Neural cell (in vitro differentiated cells): Measurements from ENCODE around the gene ALDOC. TPM values are rescaled to one million over a fixed set of nuclear protein-coding genes. Genes with fewer than 3 reads are reported as not detected.

Source experiments
- H2AFZ ChIP-seq: fragments of 200-600, 300-800 bp; sonication (generic), shearing (Covaris generic); 2 replicates; pipeline ENCODE4 v1.6.0; 2014; ENCODE audit warnings: low read depth, mild to moderate bottlenecking, antibody characterized with exemption, low read length, moderate library complexity
- H3F3A ChIP-seq: fragments of 200-600 bp; shearing (Covaris generic); 2 replicates; pipeline ENCODE4 v1.6.1; 2016; ENCODE audit warnings: mild to moderate bottlenecking, moderate library complexity, mixed read lengths, antibody characterized with exemption, low read length; ENCODE audit not compliant: insufficient read depth, poor library complexity, severe bottlenecking
- H3K27ac ChIP-seq: fragments of 200-600, 300-800 bp; sonication (generic), shearing (Covaris generic); 2 replicates; pipeline ENCODE4 v1.5.1; 2014; ENCODE audit warnings: mild to moderate bottlenecking, low read length, moderate library complexity
- H3K27me3 ChIP-seq: fragments of 300-800, 200-600 bp; sonication (generic), shearing (Covaris generic); 2 replicates; pipeline ENCODE4 v1.6.0; 2014; ENCODE audit warnings: mild to moderate bottlenecking, low read depth, low read length, moderate library complexity; ENCODE audit not compliant: insufficient read depth
- H3K36me3 ChIP-seq: fragments of 300-800, 200-600 bp; sonication (generic), shearing (Covaris generic); 2 replicates; pipeline ENCODE4 v1.5.1; 2014; ENCODE audit warnings: mild to moderate bottlenecking, antibody characterized with exemption, low read length, moderate library complexity; ENCODE audit not compliant: insufficient read depth
- H3K4me2 ChIP-seq: fragments of 300-800, 200-600 bp; sonication (generic), shearing (Covaris generic); 2 replicates; pipeline ENCODE4 v1.6.0; 2014; ENCODE audit warnings: mild to moderate bottlenecking, low read length
- H3K4me3 ChIP-seq: fragments of 300-800, 200-600 bp; sonication (generic), shearing (Covaris generic); 2 replicates; pipeline ENCODE4 v1.5.1; 2014; ENCODE audit warnings: mild to moderate bottlenecking, low read length, moderate library complexity
- H3K79me2 ChIP-seq: fragments of 200-600 bp; shearing (Covaris generic); replicated peaks from 2 replicates; pipeline ENCODE4 v1.6.0; 2014; ENCODE audit warnings: mild to moderate bottlenecking, low read length, moderate library complexity; ENCODE audit not compliant: insufficient read depth
- H3K9ac ChIP-seq: fragments of 300-800, 200-600 bp; sonication (generic), shearing (Covaris generic); 2 replicates; pipeline ENCODE4 v1.6.1; 2016; ENCODE audit warnings: mild to moderate bottlenecking, low read length, mixed read lengths
- H3K9me2 ChIP-seq: fragments of 200-600 bp; shearing (Covaris generic); 2 replicates; pipeline ENCODE4 v1.6.1; 2016; ENCODE audit warnings: mild to moderate bottlenecking, low read length, mixed read lengths; ENCODE audit not compliant: insufficient read depth
- H3K9me3 ChIP-seq: fragments of 200-600, 300-800 bp; sonication (generic), shearing (Covaris generic); 2 replicates; pipeline ENCODE4 v1.6.1; 2016; ENCODE audit warnings: mild to moderate bottlenecking, mixed run types, low read length, moderate library complexity, mixed read lengths
- H4K20me1 ChIP-seq: fragments of 200-600 bp; shearing (Covaris generic); 2 replicates; pipeline ENCODE4 v1.6.1; 2016; ENCODE audit warnings: mild to moderate bottlenecking, mixed run types; ENCODE audit not compliant: insufficient read depth
- CTCF ChIP-seq: fragments of 450-650 bp; IDR thresholded peaks from 2 replicates; pipeline ENCODE4 v1.5.1; 2014; ENCODE audit warnings: antibody characterized with exemption, mild to moderate bottlenecking, moderate library complexity; ENCODE audit not compliant: poor library complexity, severe bottlenecking
- EP300 ChIP-seq: fragments of 450-650 bp; conservative IDR thresholded peaks from 2 replicates; pipeline ENCODE4 v1.6.1; 2014; ENCODE audit warnings: antibody characterized with exemption, mild to moderate bottlenecking, moderate library complexity; ENCODE audit not compliant: poor library complexity, severe bottlenecking
- EZH2 ChIP-seq: fragments of 200-600, 300-800 bp; shearing (Covaris generic), sonication (generic); IDR thresholded peaks from 2 replicates; pipeline ENCODE4 v1.6.1; 2014; ENCODE audit warnings: antibody characterized with exemption, low read length, borderline replicate concordance, mild to moderate bottlenecking; ENCODE audit not compliant: insufficient read depth, poor library complexity, severe bottlenecking
- MXI1 ChIP-seq: fragments of 450-650 bp; conservative IDR thresholded peaks from 2 replicates; pipeline ENCODE4 v1.6.1; 2014; ENCODE audit warnings: antibody characterized with exemption, mild to moderate bottlenecking; ENCODE audit not compliant: poor library complexity, severe bottlenecking
- POLR2AphosphoS5 ChIP-seq: IDR thresholded peaks from 2 replicates; pipeline ENCODE4 v1.6.1; 2012
- RAD21 ChIP-seq: fragments of 450-650 bp; conservative IDR thresholded peaks from 2 replicates; pipeline ENCODE4 v1.6.1; 2014; ENCODE audit warnings: antibody characterized with exemption, mild to moderate bottlenecking, moderate library complexity
- REST ChIP-seq: IDR thresholded peaks from 2 replicates; pipeline ENCODE4 v1.6.1; 2012; ENCODE audit warnings: borderline replicate concordance
- SMC3 ChIP-seq: fragments of 450-650 bp; conservative IDR thresholded peaks from 2 replicates; pipeline ENCODE4 v1.6.1; 2014; ENCODE audit warnings: antibody characterized with exemption, mild to moderate bottlenecking, moderate library complexity; ENCODE audit not compliant: poor library complexity
- TAF1 ChIP-seq: IDR thresholded peaks from 2 replicates; pipeline ENCODE4 v1.6.1; 2012; ENCODE audit warnings: low read depth
- polyA plus RNA-seq: library from polyadenylated mRNA; depleted of rRNA; stranded (reverse); fragments of >200 nt; gene quantifications from 2 replicates; pipeline ENCODE4 v1.2.3, GENCODE V29; 2014

The ALDOC gene
- polyA plus RNA-seq, 1 donor from 2014 or later = 4.0 TPM

- no peaks in the 10 kb centered on the region for H3K9me2 ChIP-seq
- no peak overlapping the region for H3K27ac ChIP-seq
- no peak for TF ChIP-seq POLR2AphosphoS5
- no peak for TF ChIP-seq EP300
- no peak for TF ChIP-seq RAD21
- TF ChIP-seq MXI1 = no peak
- no peak for TF ChIP-seq REST
- no peak for TF ChIP-seq TAF1
- TF ChIP-seq EZH2 = no peak
- TF ChIP-seq CTCF = no peak
- TF ChIP-seq SMC3 = no peak
Observed at GRCh38 chr17:28527181-28527681, 49.5 kb downstream of the ALDOC start.

GRCh38 chr17:28526381-28526780 is 50.3 kb downstream of the ALDOC start:
- no peak overlapping the region for H3K9ac ChIP-seq
- TF ChIP-seq EZH2 = no peak
- TF ChIP-seq MXI1 = no peak
- TF ChIP-seq REST = no peak
- TF ChIP-seq SMC3 = no peak
- TF ChIP-seq RAD21 = no peak
- TF ChIP-seq POLR2AphosphoS5 = no peak
- no peak for TF ChIP-seq TAF1
- no peak for TF ChIP-seq CTCF
- no peak for TF ChIP-seq EP300
- no peaks in the 10 kb centered on the region for H3K36me3 ChIP-seq
- no peaks in the 10 kb centered on the region for H3K27me3 ChIP-seq
- no peaks in the 10 kb centered on the region for H3K9me2 ChIP-seq
- H3K4me2 ChIP-seq = no peak overlapping the region
- no peak overlapping the region for H3K27ac ChIP-seq
- no peak overlapping the region for H2AFZ ChIP-seq
- H3F3A ChIP-seq = no peaks in the 10 kb centered on the region
- no peaks in the 10 kb centered on the region for H3K9me3 ChIP-seq
- H3K79me2 ChIP-seq = no peaks in the 10 kb centered on the region
- H3K4me3 ChIP-seq = no peak overlapping the region
- H4K20me1 ChIP-seq = no peaks in the 10 kb centered on the region

More at GRCh38 chr17:28527181-28527681, 49.5 kb downstream of the ALDOC start:
- Histone ChIP-seq H3K27me3 (no peaks in the 10 kb centered on the region), H3K36me3 (no peaks in the 10 kb centered on the region), H2AFZ (no peak overlapping the region), H4K20me1 (no peaks in the 10 kb centered on the region), H3K4me2 (no peak overlapping the region), H3K9me3 (no peaks in the 10 kb centered on the region), H3F3A (no peaks in the 10 kb centered on the region), H3K9ac (no peak overlapping the region), H3K4me3 (no peak overlapping the region), H3K79me2 (no peaks in the 10 kb centered on the region)
